Liver (tissue), 3 donors: Measurements from ENCODE around the gene SH3BP5.

Source experiments
- ATF3 ChIP-seq: IDR thresholded peaks from 2 replicates; pipeline ENCODE4 v1.6.1; 2016; ENCODE audit warnings: antibody characterized with exemption
- CTCF ChIP-seq: fragments of 150-350 bp; IDR thresholded peaks from 2 replicates; pipeline ENCODE4 v1.5.1; 2017; ENCODE audit warnings: improper control_type of control experiment, low read depth, low read length; ENCODE audit not compliant: missing input control
- FOXA1 ChIP-seq: IDR thresholded peaks from 2 replicates; pipeline ENCODE4 v1.6.1; 2016; ENCODE audit warnings: antibody characterized with exemption
- FOXA2 ChIP-seq: IDR thresholded peaks from 2 replicates; pipeline ENCODE4 v1.6.1; 2016; ENCODE audit warnings: antibody characterized with exemption
- MAX ChIP-seq: IDR thresholded peaks from 2 replicates; pipeline ENCODE4 v1.6.1; 2016; ENCODE audit warnings: antibody characterized with exemption
- REST ChIP-seq: IDR thresholded peaks from 2 replicates; pipeline ENCODE4 v1.6.1; 2016; ENCODE audit warnings: antibody characterized with exemption, mild to moderate bottlenecking
- RXRA ChIP-seq, 2 donors: IDR thresholded peaks; 2 replicates each; pipeline ENCODE4 v1.6.1; 2017 to 2018; ENCODE audit warnings: antibody characterized with exemption in 2 of 2, mild to moderate bottlenecking in 1 of 2
- TAF1 ChIP-seq: conservative IDR thresholded peaks from 2 replicates; pipeline ENCODE4 v1.6.1; 2016; ENCODE audit warnings: antibody characterized with exemption, mild to moderate bottlenecking
- YY1 ChIP-seq: IDR thresholded peaks from 2 replicates; pipeline ENCODE4 v1.6.1; 2016; ENCODE audit warnings: antibody characterized with exemption, mild to moderate bottlenecking
- ZBTB33 ChIP-seq: IDR thresholded peaks from 2 replicates; pipeline ENCODE4 v1.6.1; 2016; ENCODE audit warnings: antibody characterized with exemption
- donor health status: healthy.
- donor health status: healthy.

GRCh38 chr3:15318661-15319060 is 13.7 kb downstream of the SH3BP5 start:
- TF ChIP-seq CTCF (no peak), RXRA (IDR thresholded peaks at IDR 0.05) (no peak), YY1 (no peak), MAX (no peak), ATF3 (no peak), FOXA1 (no peak), REST (no peak), FOXA2 (no peak), TAF1 (no peak), ZBTB33 (no peak)
